Mucosa of descending colon (tissue), 3 donors: ENCODE measurements around the gene KLHDC9. TPM values are rescaled to one million over a fixed set of nuclear protein-coding genes. Genes with fewer than 3 reads are reported as not detected.

ENCODE experiments used
- ATAC-seq: fragments of 200-7000 bp; cut with Tn5 transposase; one replicate; pipeline ENCODE4 v1.9.1; 2020; ENCODE audit warnings: mild to moderate bottlenecking, moderate library complexity
- DNase-seq, 3 donors: peaks; one replicate each; pipeline ENCODE4 v3.0.0-alpha.2; 2020
- H3K36me3 ChIP-seq: fragments of 200-600 bp; one replicate; pipeline ENCODE4 v1.8.0; 2021; ENCODE audit warnings: low read depth, mild to moderate bottlenecking
- H3K4me1 ChIP-seq: fragments of 200-600 bp; one replicate; pipeline ENCODE4 v1.8.0; 2021; ENCODE audit warnings: low read depth, mild to moderate bottlenecking
- H3K4me3 ChIP-seq: fragments of 200-600 bp; one replicate; pipeline ENCODE4 v1.8.0; 2021; ENCODE audit warnings: mild to moderate bottlenecking
- H3K9me3 ChIP-seq: fragments of 200-600 bp; one replicate; pipeline ENCODE4 v1.8.0; 2021; ENCODE audit warnings: mild to moderate bottlenecking
- intact Hi-C, 2 donors: fragments of 100-400 bp; cut with DNase I in 1 of 2; cut with micrococcal nuclease in 1 of 2; formaldehyde crosslinking; loops; one replicate each; pipeline versions ENCODE4 v1.11.0 to v1.11.1; 2022; cut with DNase I, micrococcal nuclease
- total RNA-seq, 3 donors: library from RNA; stranded (reverse); fragmentation: NEBNext Ultra II Directional in 2 of 3; extraction: Animal tissue kit (Norgen Biotek cat#: 25700) in 2 of 3; gene quantifications; one replicate each; pipeline versions ENCODE4 v1.2.1 to v1.2.4, GENCODE V29; 2021 to 2023
- TF ChIP-seq, protein P1 (sequence below): fragments of 200-600 bp; IDR thresholded peaks from one replicate; pipeline ENCODE4 v1.8.0; 2022; ENCODE audit warnings: antibody characterized with exemption, mild to moderate bottlenecking
- donor health status: DM: no; HTN: no; CAD: no; lungs with moderate emphysema.
- donor health status: DM: no; HTN: no; CAD: no.
- donor health status: DM: no; HTN: yes; CAD: no.

KLHDC9 gene
- total RNA-seq, 3 donors from 2014 or later, result 9.5 to 10.7 (median 9.7) TPM

DNA sequence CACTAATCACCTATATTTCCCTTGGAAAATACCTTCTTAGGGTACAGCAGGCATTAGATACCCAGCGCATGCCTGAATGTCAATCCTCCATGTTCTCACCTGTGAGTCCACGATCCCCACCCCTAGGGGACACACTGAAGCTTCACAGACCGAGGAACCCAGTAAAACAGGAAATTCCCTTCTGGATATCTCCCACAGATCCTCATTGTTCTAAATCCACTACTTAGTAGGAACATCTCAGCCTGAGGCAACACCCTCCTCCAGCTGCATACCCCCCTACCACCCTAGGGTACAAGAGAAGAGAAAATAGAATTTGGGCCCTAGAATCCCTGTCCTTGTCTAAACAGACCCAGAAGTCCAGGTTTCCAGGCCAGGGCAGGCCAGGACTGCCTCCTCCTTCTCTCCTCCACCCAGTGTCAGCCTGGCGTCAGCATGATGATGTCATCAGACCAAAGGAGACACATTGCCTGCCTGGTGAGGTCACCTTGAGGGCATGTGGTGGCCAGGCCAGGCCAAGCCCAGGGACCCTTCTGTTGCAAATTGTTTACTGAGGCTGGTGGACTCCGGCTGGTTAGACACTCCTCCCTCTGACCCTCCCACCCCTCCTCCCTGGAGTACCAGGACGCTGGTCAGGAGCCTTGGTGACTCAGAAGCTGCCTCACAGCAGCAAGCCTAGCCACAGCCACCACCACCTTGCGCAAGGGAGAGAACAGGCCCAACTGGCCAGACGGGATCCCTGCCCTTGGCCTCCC is 15.0 kb upstream of the KLHDC9 start:
- H3K9me3 ChIP-seq, result no peaks in the 10 kb centered on the region
- ATAC-seq (peak; percentile 94), DNase-seq (peak; percentile 78 to 92 (median 87))
- no peaks in the 10 kb centered on the region for H3K36me3 ChIP-seq
- H3K4me1 ChIP-seq, result peaks cover 14% of the 10 kb centered on the region
- H3K4me3 ChIP-seq, result no peak overlapping the region
- TF ChIP-seq, protein P1, sequence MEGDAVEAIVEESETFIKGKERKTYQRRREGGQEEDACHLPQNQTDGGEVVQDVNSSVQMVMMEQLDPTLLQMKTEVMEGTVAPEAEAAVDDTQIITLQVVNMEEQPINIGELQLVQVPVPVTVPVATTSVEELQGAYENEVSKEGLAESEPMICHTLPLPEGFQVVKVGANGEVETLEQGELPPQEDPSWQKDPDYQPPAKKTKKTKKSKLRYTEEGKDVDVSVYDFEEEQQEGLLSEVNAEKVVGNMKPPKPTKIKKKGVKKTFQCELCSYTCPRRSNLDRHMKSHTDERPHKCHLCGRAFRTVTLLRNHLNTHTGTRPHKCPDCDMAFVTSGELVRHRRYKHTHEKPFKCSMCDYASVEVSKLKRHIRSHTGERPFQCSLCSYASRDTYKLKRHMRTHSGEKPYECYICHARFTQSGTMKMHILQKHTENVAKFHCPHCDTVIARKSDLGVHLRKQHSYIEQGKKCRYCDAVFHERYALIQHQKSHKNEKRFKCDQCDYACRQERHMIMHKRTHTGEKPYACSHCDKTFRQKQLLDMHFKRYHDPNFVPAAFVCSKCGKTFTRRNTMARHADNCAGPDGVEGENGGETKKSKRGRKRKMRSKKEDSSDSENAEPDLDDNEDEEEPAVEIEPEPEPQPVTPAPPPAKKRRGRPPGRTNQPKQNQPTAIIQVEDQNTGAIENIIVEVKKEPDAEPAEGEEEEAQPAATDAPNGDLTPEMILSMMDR, result no peak
- intact Hi-C loops, result no loop called here

DNA sequence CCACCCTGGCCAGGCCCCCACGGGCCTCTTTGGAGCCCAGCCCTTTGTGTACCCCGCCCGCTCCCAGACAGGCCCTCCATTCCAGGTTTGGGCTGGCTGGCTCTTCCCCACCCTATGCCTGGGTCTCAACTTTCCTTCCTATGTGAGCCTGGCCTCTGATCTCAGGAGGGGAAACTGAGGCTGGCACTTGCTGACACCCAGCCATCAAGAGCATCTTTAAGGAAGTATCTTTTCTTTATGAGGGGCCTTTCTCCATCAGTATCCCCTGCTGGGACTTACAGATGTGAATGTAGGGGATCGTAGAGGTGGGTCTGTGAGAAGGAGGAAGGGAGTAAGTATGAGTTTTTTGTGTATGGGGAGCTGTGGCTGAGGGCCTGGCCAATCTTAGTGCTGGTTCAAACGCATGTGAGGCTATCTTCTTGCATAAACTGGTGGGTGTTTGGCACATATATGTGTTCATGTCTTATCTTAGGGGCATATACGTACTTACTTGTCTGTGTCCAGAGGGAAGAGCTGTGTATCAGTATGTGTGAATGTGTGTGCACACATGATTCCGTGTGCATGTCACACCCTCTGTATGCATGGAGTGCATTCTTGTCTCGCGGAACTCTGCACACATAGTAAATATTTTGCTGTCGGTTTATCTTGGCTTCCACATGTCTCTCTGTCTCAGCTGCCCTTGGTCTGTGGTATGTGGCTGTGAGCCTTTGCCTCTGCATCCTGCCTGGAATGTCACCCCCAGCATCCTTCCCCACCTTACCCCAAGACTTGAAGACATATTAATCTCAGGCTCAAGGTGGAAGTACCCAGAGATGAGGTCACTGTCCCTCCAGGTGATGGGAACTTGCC is 14.2 kb upstream of the KLHDC9 start:
- ATAC-seq, result no peak
- Histone ChIP-seq H3K36me3 (no peaks in the 10 kb centered on the region), H3K4me1 (peaks cover 14% of the 10 kb centered on the region), H3K4me3 (no peak overlapping the region), H3K9me3 (no peaks in the 10 kb centered on the region)
- intact Hi-C loops, result no loop called here
- TF ChIP-seq, protein P1, result no peak
- DNase-seq, result no peak

DNA sequence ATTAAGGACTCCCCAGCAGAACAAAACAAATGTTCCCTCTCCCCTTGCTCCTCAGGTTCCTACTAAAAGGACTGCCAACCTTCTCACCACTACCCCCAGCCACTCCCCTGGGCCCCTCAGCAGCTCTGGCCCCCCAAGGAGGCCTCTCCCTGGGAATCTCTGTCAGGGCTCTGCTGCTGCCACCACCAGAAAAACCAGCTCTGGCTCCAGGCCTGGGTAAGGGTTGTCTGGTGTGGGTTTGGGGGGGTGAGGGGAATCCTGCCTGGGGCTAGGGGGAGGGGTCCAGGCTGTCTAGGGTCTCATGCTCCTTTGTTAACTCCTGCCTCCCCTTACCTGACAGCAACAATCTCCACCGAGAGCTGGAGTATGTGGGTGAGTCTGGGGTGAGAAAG is 13.6 kb upstream of the KLHDC9 start:
- TF ChIP-seq, protein P1, result no peak
- Histone ChIP-seq H3K36me3 (no peaks in the 10 kb centered on the region), H3K9me3 (no peaks in the 10 kb centered on the region), H3K4me3 (no peak overlapping the region), H3K4me1 (peaks cover 16% of the 10 kb centered on the region)
- intact Hi-C loops, result no loop called here
- ATAC-seq, result no peak
- no peak for DNase-seq

DNA sequence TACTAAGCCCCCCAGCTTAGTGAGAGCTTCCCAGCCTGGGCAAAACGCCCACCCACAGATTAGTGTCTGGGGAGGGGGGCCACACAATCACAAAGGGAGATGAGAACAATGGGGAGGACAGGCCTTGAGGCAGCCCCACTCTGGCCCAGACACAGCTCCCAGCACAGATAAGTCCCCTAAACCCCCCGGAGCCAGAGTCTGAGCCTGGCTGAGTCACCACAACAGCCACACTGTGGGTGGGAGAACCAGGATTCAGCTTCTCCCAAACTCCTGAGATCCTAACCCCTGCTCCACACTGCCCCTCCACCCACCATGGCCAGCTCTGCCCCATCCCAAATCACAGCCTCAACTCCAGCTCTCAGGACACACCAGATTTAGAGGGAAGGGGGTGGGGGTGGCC is 13.0 kb upstream of the KLHDC9 start:
- Histone ChIP-seq H3K4me3 (no peak overlapping the region), H3K36me3 (no peaks in the 10 kb centered on the region), H3K9me3 (no peaks in the 10 kb centered on the region), H3K4me1 (peaks cover 19% of the 10 kb centered on the region)
- intact Hi-C loops, result no loop called here
- ATAC-seq (no peak), DNase-seq (no peak)
- TF ChIP-seq, protein P1, result no peak

DNA sequence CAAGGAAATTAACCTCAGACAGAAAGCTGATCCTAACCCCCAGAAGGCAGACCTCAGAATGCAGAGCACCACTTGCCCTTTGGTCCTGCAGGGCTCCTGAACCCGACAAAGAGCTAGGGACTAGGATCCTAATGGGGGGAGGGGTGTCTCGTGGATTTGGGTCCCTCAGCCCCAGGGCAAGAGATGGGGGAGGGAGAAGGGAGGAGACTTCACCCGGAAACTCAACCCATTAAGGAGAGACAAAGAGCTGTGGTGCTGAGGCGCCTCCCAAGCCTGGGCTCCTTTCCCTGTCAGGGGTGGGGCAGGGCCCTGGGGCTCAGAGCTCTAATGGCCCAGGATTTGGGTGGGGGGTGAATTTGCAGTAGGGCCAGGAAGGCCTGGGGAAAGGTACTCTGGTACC is 11.7 kb upstream of the KLHDC9 start:
- H3K9me3 ChIP-seq, result no peaks in the 10 kb centered on the region
- TF ChIP-seq, protein P1, result no peak
- intact Hi-C loops, result no loop called here

More for the DNA sequence above, 11.7 kb upstream of the KLHDC9 start:
- Histone ChIP-seq H3K4me1 (peaks cover 19% of the 10 kb centered on the region), H3K36me3 (no peaks in the 10 kb centered on the region), H3K4me3 (no peak overlapping the region)
- ATAC-seq, result peak; percentile 22
- DNase-seq, result peak in 1 of 3 donors; percentile 53
